ENCODE measurements around the gene ZNF320. TPM values are rescaled to one million over a fixed set of nuclear protein-coding genes. Genes with fewer than 3 reads are reported as not detected.

ZNF320 gene
- 1 to 10 TPM; 7.2 to 7.4 TPM for total RNA-seq
- 9.3 TPM for polyA plus RNA-seq (2013, experiment 1 of 2)
- 7.3 TPM for polyA plus RNA-seq (2013, experiment 2 of 2)
- total RNA-seq: 6.5 to 52.6 (median 23.7) reads per million in 172 experiments

GRCh38 chr19:52897138-52897935 lies at the start of gene ZNF320:
Gene ZNF320, minus strand, starts transcription at chr19:52897635. Its CDS starts 7,380 bp downstream, at chr19:52890255.
- no peaks in the 10 kb centered on the region for H3K27me3 Mint-ChIP-seq
- no peaks in the 10 kb centered on the region for H3K9me3 Mint-ChIP-seq
- DNase-seq: peak; percentile 77 to 95 (median 86)
- peaks cover 36% of the 10 kb centered on the region for H3K4me1 Mint-ChIP-seq (ENCODE audit: low read depth)
- H3K36me3 Mint-ChIP-seq (ENCODE audit: low read depth): peaks cover 48% of the 10 kb centered on the region
- Histone ChIP-seq H3K36me3 (ENCODE audit: insufficient read depth, low read length) (no peaks in the 10 kb centered on the region), H3K27me3 (ENCODE audit: control insufficient read depth in 1 of 2, insufficient read depth in 2 of 2, low read length in 2 of 2) (no peaks in the 10 kb centered on the region), H3K27ac (ENCODE audit: low read depth in 1 of 2, low read length in 2 of 2) (peak within 1 kb of the TSS; percentile 14 to 77), H3K9me3 (ENCODE audit: control insufficient read depth in 1 of 2, insufficient read depth in 1 of 2, low read length in 2 of 2) (peaks cover 0 to 38% of the 10 kb centered on the region in 2 experiments), H3K4me3 (ENCODE audit: low read length) (peak within 1 kb of the TSS; percentile 73), H3K4me1 (ENCODE audit: insufficient read depth, low read length) (peaks cover 16% of the 10 kb centered on the region)
- TF ChIP-seq CTCF (IDR thresholded peaks at IDR 0.05): no peak
- CTCF ChIA-PET: no interaction called here
- ATAC-seq (ENCODE audit: poor library complexity): peak; percentile 100
- intact Hi-C loops (cut with DNase I, micrococcal nuclease): loop anchor here (1.0 to 10.0 kb wide), 8 partner anchors 25 to 990 kb away; partner anchors contain the start of genes ZNF649 (in 1 of the 2), ZNF816 (in 1 of the 2) and ZNF888 (in 1 of the 2)
- POLR2A ChIA-PET: interaction anchor here (0.8 to 1.9 kb wide), 3 partner anchors 24 to 1240 kb away, joined by 3 to 7 read pairs (median 4); partner anchors contain the start of genes CNOT3 and ZNF816
- peak within 1 kb of the TSS; percentile 87 for H3K27ac Mint-ChIP-seq
- peak within 1 kb of the TSS; percentile 93 for H3K4me3 Mint-ChIP-seq

- H3K4me1 ChIP-seq (ENCODE audit: insufficient read depth, low read length): peaks cover 15% of the 10 kb centered on the region
- Mint-ChIP-seq H3K4me1 (ENCODE audit: low read depth) (peaks cover 9% of the 10 kb centered on the region), H3K9me3 (peaks cover 7% of the 10 kb centered on the region), H3K36me3 (ENCODE audit: low read depth) (peaks cover 54% of the 10 kb centered on the region), H3K4me3 (no peak overlapping the region), H3K27ac (no peak overlapping the region), H3K27me3 (no peaks in the 10 kb centered on the region)
- peaks cover 53 to 60% of the 10 kb centered on the region in 2 experiments for H3K9me3 ChIP-seq (ENCODE audit: control insufficient read depth in 1 of 2, insufficient read depth in 1 of 2, low read length in 2 of 2)
- POLR2A ChIA-PET: interaction anchor here (0.9 kb wide), 1 partner anchor 16 kb away, joined by 3 read pairs; the partner anchor contains the start of gene ZNF816
- DNase-seq: no peak
- CTCF ChIA-PET: no interaction called here
- H3K36me3 ChIP-seq (ENCODE audit: insufficient read depth, low read length): peaks cover 11% of the 10 kb centered on the region
- TF ChIP-seq CTCF (IDR thresholded peaks at IDR 0.05): no peak
- intact Hi-C loops (cut with DNase I, micrococcal nuclease): loop anchor here in 1 of 2 experiments (10.0 kb wide), 2 partner anchors 162 to 388 kb away; partner anchors contain the start of genes ZNF600 and ZNF845
- no peak overlapping the region for H3K27ac ChIP-seq (ENCODE audit: low read depth in 1 of 2, low read length in 2 of 2)
- no peaks in the 10 kb centered on the region for H3K27me3 ChIP-seq (ENCODE audit: control insufficient read depth in 1 of 2, insufficient read depth in 2 of 2, low read length in 2 of 2)
- no peak overlapping the region for H3K4me3 ChIP-seq (ENCODE audit: low read length)
- ATAC-seq (ENCODE audit: poor library complexity): no peak
These were observed 49.2 kb upstream of the ZNF320 start for GRCh38 chr19:52946322-52947310.

All from CD4-positive, alpha-beta T cell (primary cell).